ENCODE data around the gene RUFY4. TPM values are rescaled to one million over a fixed set of nuclear protein-coding genes. Genes with fewer than 3 reads are reported as not detected.

The RUFY4 gene
- total RNA-seq, 1 experiment from 2014 or later = 0.31 TPM

GRCh38 chr2:218051903-218052302 lies 17.1 kb upstream of the RUFY4 start:
- H3K9me3 Mint-ChIP-seq = no peaks in the 10 kb centered on the region

GRCh38 chr2:218059289-218059688 lies 9.8 kb upstream of the RUFY4 start:
- ChIA-PET CTCF (interaction anchor here (3.2 kb wide), 1 partner anchor 10 kb away, joined by 12 read pairs; the partner anchor contains the start of gene RUFY4), POLR2A (no interaction called here)
- Mint-ChIP-seq H3K27me3 (ENCODE audit: low read depth) (peaks cover 14% of the 10 kb centered on the region; the same call in 1 of the 2 replicates), H3K27ac (no peak overlapping the region), H3K4me3 (no peak overlapping the region), H3K9me3 (no peaks in the 10 kb centered on the region), H3K4me1 (no peaks in the 10 kb centered on the region), H3K36me3 (no peaks in the 10 kb centered on the region)
- ATAC-seq (no peak), DNase-seq (ENCODE audit: low spot score) (no peak)
- TF ChIP-seq E2F4 (CRISPR knock-in tag; IDR thresholded peaks at IDR 0.05; ENCODE audit: borderline replicate concordance, low read depth) = no peak
- no peak for TF ChIP-seq MXD4 (CRISPR knock-in tag; IDR thresholded peaks at IDR 0.05; ENCODE audit: borderline replicate concordance)
- TF ChIP-seq ATF3 (CRISPR knock-in tag; conservative IDR thresholded peaks at IDR 0.05) = no peak
- no peak for TF ChIP-seq SOX15 (CRISPR knock-in tag; IDR thresholded peaks at IDR 0.05)
- no peak for TF ChIP-seq ZBTB43 (CRISPR knock-in tag; IDR thresholded peaks at IDR 0.05)

More at GRCh38 chr2:218051903-218052302, 17.1 kb upstream of the RUFY4 start:
- DNase-seq (ENCODE audit: low spot score) = no peak
- ChIA-PET CTCF (interaction anchor here (1.0 kb wide), 1 partner anchor 17 kb away, joined by 4 read pairs; the partner anchor contains the start of gene RUFY4), POLR2A (no interaction called here)
- no peak overlapping the region for H3K4me3 Mint-ChIP-seq
- no peaks in the 10 kb centered on the region for H3K4me1 Mint-ChIP-seq
- no peak for TF ChIP-seq FOXK1 (CRISPR knock-in tag; IDR thresholded peaks at IDR 0.05)
- TF ChIP-seq, protein P1, sequence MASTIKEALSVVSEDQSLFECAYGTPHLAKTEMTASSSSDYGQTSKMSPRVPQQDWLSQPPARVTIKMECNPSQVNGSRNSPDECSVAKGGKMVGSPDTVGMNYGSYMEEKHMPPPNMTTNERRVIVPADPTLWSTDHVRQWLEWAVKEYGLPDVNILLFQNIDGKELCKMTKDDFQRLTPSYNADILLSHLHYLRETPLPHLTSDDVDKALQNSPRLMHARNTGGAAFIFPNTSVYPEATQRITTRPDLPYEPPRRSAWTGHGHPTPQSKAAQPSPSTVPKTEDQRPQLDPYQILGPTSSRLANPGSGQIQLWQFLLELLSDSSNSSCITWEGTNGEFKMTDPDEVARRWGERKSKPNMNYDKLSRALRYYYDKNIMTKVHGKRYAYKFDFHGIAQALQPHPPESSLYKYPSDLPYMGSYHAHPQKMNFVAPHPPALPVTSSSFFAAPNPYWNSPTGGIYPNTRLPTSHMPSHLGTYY (CRISPR knock-in tag; IDR thresholded peaks at IDR 0.05) = no peak
- H3K27me3 Mint-ChIP-seq (ENCODE audit: low read depth) = peaks cover 3% of the 10 kb centered on the region
- H3K27ac Mint-ChIP-seq = no peak overlapping the region
- H3K36me3 Mint-ChIP-seq = no peaks in the 10 kb centered on the region
- ATAC-seq = no peak

- H3K27ac Mint-ChIP-seq = no peak overlapping the region
- ChIA-PET POLR2A (no interaction called here), CTCF (interaction anchor here (3.2 kb wide), 1 partner anchor 9 kb away, joined by 12 read pairs; the partner anchor contains the start of gene RUFY4)
- TF ChIP-seq SMAD3 (CRISPR knock-in tag; IDR thresholded peaks at IDR 0.05; ENCODE audit: borderline replicate concordance) (no peak), ESRRA (CRISPR knock-in tag; IDR thresholded peaks at IDR 0.05; ENCODE audit: borderline replicate concordance) (no peak)
- no peak for DNase-seq (ENCODE audit: low spot score)
- peaks cover 14% of the 10 kb centered on the region; the same call in 1 of the 2 replicates for H3K27me3 Mint-ChIP-seq (ENCODE audit: low read depth)
- H3K4me3 Mint-ChIP-seq = no peak overlapping the region
- ATAC-seq = no peak
- H3K4me1 Mint-ChIP-seq = peaks cover 3% of the 10 kb centered on the region
- H3K36me3 Mint-ChIP-seq = no peaks in the 10 kb centered on the region
- H3K9me3 Mint-ChIP-seq = no peaks in the 10 kb centered on the region
Observed at GRCh38 chr2:218060118-218060517, 8.9 kb upstream of the RUFY4 start.

- H3K4me1 Mint-ChIP-seq = peaks cover 6% of the 10 kb centered on the region
- ATAC-seq = no peak
Observed at GRCh38 chr2:218060950-218061660, 7.9 kb upstream of the RUFY4 start.

More at GRCh38 chr2:218060950-218061660, 7.9 kb upstream of the RUFY4 start:
- H3K9me3 Mint-ChIP-seq = no peaks in the 10 kb centered on the region
- POLR2A ChIA-PET = no interaction called here
- no peak overlapping the region for H3K4me3 Mint-ChIP-seq
- no peak for TF ChIP-seq ZNF138 (CRISPR knock-in tag; conservative IDR thresholded peaks at IDR 0.05)
- no peak for TF ChIP-seq CREM (CRISPR knock-in tag; IDR thresholded peaks at IDR 0.05)
- TF ChIP-seq ZNF281 (CRISPR knock-in tag; IDR thresholded peaks at IDR 0.05) = no peak
- no peak for TF ChIP-seq NFATC4 (CRISPR knock-in tag; IDR thresholded peaks at IDR 0.05)
- no peak for TF ChIP-seq RELA (CRISPR knock-in tag; IDR thresholded peaks at IDR 0.05; ENCODE audit: borderline replicate concordance)
- no peak for TF ChIP-seq RORB (CRISPR knock-in tag; IDR thresholded peaks at IDR 0.05)
- DNase-seq (ENCODE audit: low spot score) = no peak
- no peaks in the 10 kb centered on the region for H3K36me3 Mint-ChIP-seq
- H3K27ac Mint-ChIP-seq = no peak overlapping the region
- CTCF ChIA-PET = interaction anchor here (3.2 kb wide), 1 partner anchor 8 kb away, joined by 12 read pairs; the partner anchor contains the start of gene RUFY4
- peaks cover 14% of the 10 kb centered on the region; the same call in 1 of the 2 replicates for H3K27me3 Mint-ChIP-seq (ENCODE audit: low read depth)

Measured in WTC11 (cell line).